RPMI8226 (cell line): ENCODE results near the gene SLC7A9.
"Not testable (repeated sequence)": the region's sequence is repeated elsewhere in the genome, so short reads cannot be mapped to it uniquely, and the experiment has no call there.

Experiments
- DNase-seq: peaks from one replicate; pipeline ENCODE4 v3.0.0-alpha.2; 2015

The SLC7A9 gene

GRCh38 chr19:32869369-32869965 is at the start of gene SLC7A9:
TSS of gene SLC7A9 (minus strand) at chr19:32869767. CDS start at chr19:32868534, 1,233 bp downstream.
- no peak for DNase-seq

- DNase-seq = no peak
Measured at GRCh38 chr19:32919365-32919764, 49.8 kb upstream of the SLC7A9 start.

- DNase-seq = no peak
Measured at GRCh38 chr19:32917616-32917996, 48.0 kb upstream of the SLC7A9 start.

- DNase-seq = no peak
Measured at GRCh38 chr19:32916969-32917615, 47.5 kb upstream of the SLC7A9 start.

GRCh38 chr19:32914879-32915660 is 45.5 kb upstream of the SLC7A9 start:
- DNase-seq = peak; percentile 8

GRCh38 chr19:32911467-32911866 is 41.9 kb upstream of the SLC7A9 start:
- no peak for DNase-seq

- no peak for DNase-seq
Measured at GRCh38 chr19:32910874-32911273, 41.3 kb upstream of the SLC7A9 start.

GRCh38 chr19:32910094-32910493 is 40.5 kb upstream of the SLC7A9 start:
- DNase-seq = no peak

GRCh38 chr19:32909257-32909656 is 39.7 kb upstream of the SLC7A9 start:
- no peak for DNase-seq

GRCh38 chr19:32908641-32909190 is 39.1 kb upstream of the SLC7A9 start:
- no peak for DNase-seq

GRCh38 chr19:32902448-32902847 is 32.9 kb upstream of the SLC7A9 start:
- DNase-seq = no peak

GRCh38 chr19:32901504-32902161 is 32.1 kb upstream of the SLC7A9 start:
- DNase-seq = no peak

GRCh38 chr19:32896516-32897214 is 27.1 kb upstream of the SLC7A9 start:
- no peak for DNase-seq

GRCh38 chr19:32895384-32895783 is 25.8 kb upstream of the SLC7A9 start:
- DNase-seq = no peak

GRCh38 chr19:32891609-32892008 is 22.0 kb upstream of the SLC7A9 start:
- no peak for DNase-seq

GRCh38 chr19:32890841-32891240 is 21.3 kb upstream of the SLC7A9 start:
- no peak for DNase-seq

GRCh38 chr19:32890326-32890725 is 20.8 kb upstream of the SLC7A9 start:
- DNase-seq = no peak

- DNase-seq = no peak
Measured at GRCh38 chr19:32889137-32889934, 19.8 kb upstream of the SLC7A9 start.

- DNase-seq = no peak
Measured at GRCh38 chr19:32887572-32888215, 18.1 kb upstream of the SLC7A9 start.

GRCh38 chr19:32886241-32886640 is 16.7 kb upstream of the SLC7A9 start:
- no peak for DNase-seq

- not testable (repeated sequence) for DNase-seq
Measured at GRCh38 chr19:32885255-32885654, 15.7 kb upstream of the SLC7A9 start.
